ENCODE data around the gene PRADC1.

DNA sequence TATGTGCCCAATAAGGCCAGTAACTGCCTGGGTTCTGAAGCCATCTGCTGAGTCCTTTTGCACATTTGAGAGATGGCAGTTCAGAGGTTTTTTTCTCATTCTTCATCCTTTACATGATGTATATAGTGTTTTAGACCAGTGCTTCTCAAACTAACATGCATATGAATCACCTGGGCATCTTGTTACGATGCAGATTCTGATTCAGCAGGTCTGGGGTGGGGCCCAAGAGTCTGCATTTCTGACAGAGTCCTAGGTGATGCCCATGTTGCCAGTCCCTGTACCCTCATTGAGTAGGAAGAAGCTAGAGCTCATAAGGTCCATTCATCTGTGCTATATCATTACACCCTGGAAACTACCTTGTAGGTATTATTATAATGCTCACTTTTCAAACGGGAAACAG, 15.2 kb downstream of the PRADC1 start:
- TF ChIP-seq, protein P1, sequence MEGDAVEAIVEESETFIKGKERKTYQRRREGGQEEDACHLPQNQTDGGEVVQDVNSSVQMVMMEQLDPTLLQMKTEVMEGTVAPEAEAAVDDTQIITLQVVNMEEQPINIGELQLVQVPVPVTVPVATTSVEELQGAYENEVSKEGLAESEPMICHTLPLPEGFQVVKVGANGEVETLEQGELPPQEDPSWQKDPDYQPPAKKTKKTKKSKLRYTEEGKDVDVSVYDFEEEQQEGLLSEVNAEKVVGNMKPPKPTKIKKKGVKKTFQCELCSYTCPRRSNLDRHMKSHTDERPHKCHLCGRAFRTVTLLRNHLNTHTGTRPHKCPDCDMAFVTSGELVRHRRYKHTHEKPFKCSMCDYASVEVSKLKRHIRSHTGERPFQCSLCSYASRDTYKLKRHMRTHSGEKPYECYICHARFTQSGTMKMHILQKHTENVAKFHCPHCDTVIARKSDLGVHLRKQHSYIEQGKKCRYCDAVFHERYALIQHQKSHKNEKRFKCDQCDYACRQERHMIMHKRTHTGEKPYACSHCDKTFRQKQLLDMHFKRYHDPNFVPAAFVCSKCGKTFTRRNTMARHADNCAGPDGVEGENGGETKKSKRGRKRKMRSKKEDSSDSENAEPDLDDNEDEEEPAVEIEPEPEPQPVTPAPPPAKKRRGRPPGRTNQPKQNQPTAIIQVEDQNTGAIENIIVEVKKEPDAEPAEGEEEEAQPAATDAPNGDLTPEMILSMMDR (IDR thresholded peaks at IDR 0.05), result no peak
- no peak for TF ChIP-seq POLR2AphosphoS5 (IDR thresholded peaks at IDR 0.05)
- no peak for TF ChIP-seq POLR2A (IDR thresholded peaks at IDR 0.05)
